DOHH2 (cell line): ENCODE data around the gene ABHD17C.

Experiments
- EZH2phosphoT487 ChIP-seq: fragments of 200-600 bp; sonication (generic); IDR thresholded peaks from 2 replicates; pipeline ENCODE4 v1.6.1; 2017; ENCODE audit warnings: borderline replicate concordance, mild to moderate bottlenecking, antibody characterized with exemption, low read length, moderate library complexity, mixed read lengths
- TF ChIP-seq, protein P1 (sequence below): fragments of 200-600 bp; sonication (generic); IDR thresholded peaks from one replicate; pipeline ENCODE4 v1.5.1; 2014; ENCODE audit warnings: antibody characterized with exemption, mild to moderate bottlenecking, low read depth, low read length; ENCODE audit not compliant: poor library complexity, severe bottlenecking

DNA sequence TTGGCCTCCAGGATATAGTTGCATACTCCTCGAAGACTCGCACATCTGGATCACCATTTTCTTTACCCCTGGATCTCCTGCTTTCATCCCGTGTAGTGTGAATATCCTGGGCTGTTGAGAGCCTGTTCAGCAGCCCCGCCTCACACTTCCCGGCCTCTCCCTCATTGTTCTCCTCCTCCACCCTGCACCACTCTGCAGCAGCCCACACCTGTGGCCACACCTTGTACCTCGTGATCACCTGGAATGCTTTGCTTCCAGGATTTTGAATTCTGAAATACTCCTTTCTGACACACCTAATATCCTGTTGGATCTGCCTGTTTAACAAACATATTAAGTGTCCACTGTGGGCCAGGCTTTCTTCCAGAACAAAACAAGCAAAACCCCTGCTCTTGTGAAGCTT is 14.4 kb downstream of the ABHD17C start:
- TF ChIP-seq, protein P1, sequence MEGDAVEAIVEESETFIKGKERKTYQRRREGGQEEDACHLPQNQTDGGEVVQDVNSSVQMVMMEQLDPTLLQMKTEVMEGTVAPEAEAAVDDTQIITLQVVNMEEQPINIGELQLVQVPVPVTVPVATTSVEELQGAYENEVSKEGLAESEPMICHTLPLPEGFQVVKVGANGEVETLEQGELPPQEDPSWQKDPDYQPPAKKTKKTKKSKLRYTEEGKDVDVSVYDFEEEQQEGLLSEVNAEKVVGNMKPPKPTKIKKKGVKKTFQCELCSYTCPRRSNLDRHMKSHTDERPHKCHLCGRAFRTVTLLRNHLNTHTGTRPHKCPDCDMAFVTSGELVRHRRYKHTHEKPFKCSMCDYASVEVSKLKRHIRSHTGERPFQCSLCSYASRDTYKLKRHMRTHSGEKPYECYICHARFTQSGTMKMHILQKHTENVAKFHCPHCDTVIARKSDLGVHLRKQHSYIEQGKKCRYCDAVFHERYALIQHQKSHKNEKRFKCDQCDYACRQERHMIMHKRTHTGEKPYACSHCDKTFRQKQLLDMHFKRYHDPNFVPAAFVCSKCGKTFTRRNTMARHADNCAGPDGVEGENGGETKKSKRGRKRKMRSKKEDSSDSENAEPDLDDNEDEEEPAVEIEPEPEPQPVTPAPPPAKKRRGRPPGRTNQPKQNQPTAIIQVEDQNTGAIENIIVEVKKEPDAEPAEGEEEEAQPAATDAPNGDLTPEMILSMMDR: no peak
- TF ChIP-seq EZH2phosphoT487: no peak
